NCI-H526 treated with DMSO at 0.1 percent for 48 hours (cell line): ENCODE measurements around the gene C4BPA.

ENCODE experiments used
- DNase-seq: peaks from one replicate; lab custom pipeline; 2025; lab: John Stamatoyannopoulos, UW

C4BPA gene

GRCh38 chr1:207103892-207104373 lies at the start of gene C4BPA:
TSS of gene C4BPA (plus strand) at chr1:207104233. CDS start at chr1:207113026, 8,793 bp downstream.
- no peak for DNase-seq

DNA sequence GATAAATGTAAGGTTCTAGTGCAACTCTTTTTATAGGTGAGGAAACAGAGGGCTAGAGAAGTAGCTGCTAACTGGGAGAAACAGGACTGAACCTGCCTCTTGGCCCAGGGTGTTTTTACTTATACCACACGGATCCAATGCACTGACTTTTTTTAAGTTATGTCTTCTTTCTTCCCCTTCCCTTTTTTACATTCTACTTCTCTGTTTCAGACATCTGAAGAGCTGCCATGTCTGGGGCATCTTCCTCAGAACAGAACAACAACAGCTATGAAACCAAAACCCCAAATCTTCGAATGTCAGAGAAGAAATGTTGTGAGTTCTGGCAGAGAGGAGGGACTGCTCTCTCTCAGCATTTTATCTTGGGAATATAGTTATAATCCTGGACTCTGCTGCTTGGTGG lies 49.5 kb upstream of the C4BPA start:
- DNase-seq: no peak

DNA sequence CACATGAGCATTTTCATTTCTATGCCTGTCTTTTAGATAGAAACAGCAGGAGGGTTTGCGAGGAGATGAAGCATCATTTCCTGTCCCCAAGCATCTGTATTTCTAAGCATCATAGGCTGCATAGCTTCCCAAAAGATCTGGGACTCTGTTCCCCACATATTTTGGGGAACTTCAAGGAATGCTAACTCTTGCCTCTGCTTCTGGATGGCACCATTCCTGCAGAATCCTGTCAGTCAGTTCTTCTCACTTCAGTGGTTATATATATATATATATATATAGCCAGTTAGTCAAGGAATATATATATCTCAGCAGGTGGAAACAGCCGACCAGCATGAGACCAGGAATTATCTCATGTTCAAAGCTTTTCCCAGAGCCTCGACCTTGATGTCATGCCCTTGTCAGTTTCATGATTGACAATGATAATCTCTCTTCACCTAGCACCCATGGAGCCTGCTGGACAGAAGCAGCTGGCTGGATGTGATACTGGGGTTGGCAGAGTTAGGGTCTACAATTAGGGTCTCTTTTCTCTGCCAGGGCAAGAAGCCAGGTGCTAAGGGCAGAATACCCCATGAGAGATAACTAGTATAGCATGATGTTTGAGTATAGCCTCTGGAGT lies 48.5 kb upstream of the C4BPA start:
- DNase-seq: no peak

- DNase-seq: no peak
These were observed 47.4 kb upstream of the C4BPA start for GRCh38 chr1:207056673-207057072.

DNA sequence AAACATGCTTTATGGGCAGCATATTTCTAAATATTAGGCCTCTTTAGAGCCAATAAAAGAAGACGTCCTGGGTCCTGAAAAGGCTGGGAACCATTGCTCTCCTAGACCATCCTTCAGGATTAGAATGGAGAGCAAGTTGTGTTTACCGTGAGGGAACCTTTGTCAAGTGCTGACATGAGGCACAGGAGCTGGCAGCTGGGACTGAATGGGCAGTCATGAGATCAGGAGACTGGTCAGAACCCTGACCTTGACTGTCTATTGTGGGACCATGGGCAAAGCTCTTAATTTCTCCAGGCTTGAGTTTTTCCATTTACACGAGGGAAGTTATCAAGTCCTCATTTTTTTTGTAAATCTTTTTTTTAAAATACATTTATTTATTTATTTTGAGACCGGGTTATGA lies 45.8 kb upstream of the C4BPA start:
- no peak for DNase-seq

- no peak for DNase-seq
These were observed 44.9 kb upstream of the C4BPA start for GRCh38 chr1:207058878-207059867.

DNA sequence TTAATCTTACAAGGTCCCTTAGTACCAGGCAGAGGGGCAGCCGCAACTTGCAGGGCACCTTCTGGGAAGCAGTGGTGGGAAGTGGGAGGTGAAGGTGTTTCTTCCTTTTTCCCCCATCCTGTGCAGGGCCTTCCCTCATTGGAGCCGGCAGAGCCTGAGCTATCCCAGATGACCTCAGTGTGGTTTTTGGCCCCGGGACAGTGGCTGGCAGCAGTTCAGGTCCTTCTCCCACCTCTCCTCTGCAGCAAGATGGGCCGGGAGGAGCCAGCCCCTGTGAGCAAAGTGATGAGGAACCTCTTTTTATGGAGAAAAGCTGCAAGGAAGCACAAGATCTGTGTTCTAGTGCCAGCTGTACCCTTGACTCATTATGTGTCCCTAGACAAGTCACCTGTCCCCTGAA lies 44.2 kb upstream of the C4BPA start:
- no peak for DNase-seq

- no peak for DNase-seq
These were observed 43.4 kb upstream of the C4BPA start for GRCh38 chr1:207060596-207060995.

GRCh38 chr1:207062058-207062457 lies 42.0 kb upstream of the C4BPA start:
- no peak for DNase-seq

DNA sequence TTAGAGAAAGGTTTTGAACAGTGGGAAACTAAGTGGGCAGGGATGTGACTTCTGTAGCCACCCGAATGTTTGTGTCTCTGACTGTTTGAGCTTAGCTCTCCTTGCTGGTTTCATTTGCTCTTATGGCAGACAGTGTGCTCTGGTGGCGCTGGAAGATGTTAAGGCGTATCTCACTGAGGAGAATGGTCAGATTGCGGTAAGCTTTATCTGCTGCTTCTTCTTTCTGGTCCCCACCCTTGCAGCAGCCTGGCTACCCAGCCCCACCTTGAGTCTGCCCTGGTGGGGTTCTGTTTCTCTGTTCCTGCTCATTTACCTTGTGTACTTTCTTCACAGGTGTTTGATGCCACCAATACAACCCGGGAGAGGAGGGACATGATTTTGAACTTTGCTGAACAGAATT lies 41.0 kb upstream of the C4BPA start:
- DNase-seq: no peak

GRCh38 chr1:207064561-207064960 lies 39.5 kb upstream of the C4BPA start:
- DNase-seq: no peak

GRCh38 chr1:207067185-207067584 lies 36.8 kb upstream of the C4BPA start:
- DNase-seq: no peak

DNA sequence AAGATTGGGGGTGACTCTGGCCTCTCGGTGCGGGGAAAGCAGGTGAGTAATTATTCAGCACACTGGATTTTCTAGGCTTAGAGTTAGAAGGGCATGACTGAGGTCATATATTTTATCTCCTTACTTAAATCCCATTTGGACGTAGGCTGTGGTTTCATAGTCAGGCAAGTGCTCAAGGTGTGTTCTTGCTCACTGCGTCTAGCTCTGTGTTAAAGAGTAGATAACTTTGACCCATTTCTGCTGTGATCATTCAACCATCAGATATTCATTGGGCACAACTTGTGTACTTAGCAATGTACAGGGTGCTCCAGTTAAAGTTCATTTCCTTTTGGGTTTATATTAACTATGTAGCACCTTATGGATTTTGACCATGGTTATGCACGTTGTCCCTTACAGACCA lies 36.4 kb upstream of the C4BPA start:
- no peak for DNase-seq

DNA sequence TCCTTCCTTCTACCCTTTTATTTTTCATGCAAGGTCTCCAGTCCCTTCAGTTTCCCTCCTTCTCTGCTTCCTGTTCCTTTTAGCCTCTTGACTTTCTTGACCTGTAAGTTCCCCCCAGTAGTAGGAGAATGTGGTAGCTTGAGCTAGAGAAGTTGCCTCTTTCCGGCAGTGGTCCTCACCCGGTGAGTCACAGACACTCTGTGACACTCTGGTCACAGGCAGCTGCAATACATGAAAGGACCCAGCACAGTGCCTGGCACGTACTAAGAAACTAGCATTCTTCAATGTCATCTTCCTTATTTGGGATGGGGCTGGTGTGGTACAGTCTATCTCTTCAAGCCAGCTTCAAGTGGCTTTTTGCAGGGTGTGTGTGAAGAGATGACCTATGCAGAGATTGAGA lies 35.0 kb upstream of the C4BPA start:
- DNase-seq: no peak

GRCh38 chr1:207069858-207070506 lies 34.1 kb upstream of the C4BPA start:
- DNase-seq: no peak

DNA sequence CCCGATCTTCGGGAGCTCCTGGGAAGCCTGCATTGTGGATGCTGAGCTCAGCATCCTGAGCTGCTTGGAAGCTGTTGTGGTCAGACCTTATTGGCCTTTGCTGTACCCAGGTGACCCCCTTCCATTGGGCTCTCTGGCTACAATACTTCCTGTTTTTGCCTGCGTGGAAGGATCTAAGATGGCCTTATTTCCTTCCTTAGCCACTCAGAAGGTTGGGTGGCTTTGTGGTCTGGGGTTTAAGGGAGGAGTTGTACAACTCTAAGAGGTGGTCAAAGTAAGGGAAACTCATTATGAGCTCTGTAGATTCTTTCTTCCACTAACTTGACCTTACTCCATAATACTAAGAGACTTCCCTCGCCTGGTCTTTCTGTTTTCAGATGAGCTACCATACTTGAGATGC lies 33.2 kb upstream of the C4BPA start:
- no peak for DNase-seq

- no peak for DNase-seq
These were observed 32.6 kb upstream of the C4BPA start for GRCh38 chr1:207071426-207071825.

DNA sequence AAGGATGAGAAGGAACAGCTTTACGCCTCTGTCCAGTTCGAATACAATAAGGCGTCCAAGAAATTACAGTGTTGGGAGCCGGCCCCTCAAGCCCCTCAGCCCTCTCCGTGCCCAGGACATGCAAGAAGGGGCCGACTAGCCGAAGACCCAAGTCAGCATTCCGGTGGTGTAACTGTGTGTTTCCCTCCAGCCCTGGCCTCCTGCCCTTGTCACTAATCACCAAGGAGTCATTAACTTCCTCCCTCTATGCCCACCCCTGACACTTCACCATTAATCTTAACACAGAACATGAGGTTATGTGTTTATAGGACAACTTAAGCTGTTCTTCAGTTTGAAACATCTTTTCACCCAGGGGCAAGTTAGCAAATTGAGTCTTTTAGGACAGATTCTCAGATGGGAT lies 31.8 kb upstream of the C4BPA start:
- no peak for DNase-seq

- no peak for DNase-seq
These were observed 29.9 kb upstream of the C4BPA start for GRCh38 chr1:207073906-207074820.

- no peak for DNase-seq
These were observed 27.7 kb upstream of the C4BPA start for GRCh38 chr1:207076181-207076955.

- no peak for DNase-seq
These were observed 27.0 kb upstream of the C4BPA start for GRCh38 chr1:207077012-207077411.
